Umbilical cord (tissue), 2 donors: ENCODE measurements around the gene CTSE. TPM values are rescaled to one million over a fixed set of nuclear protein-coding genes. Genes with fewer than 3 reads are reported as not detected.
A peak's percentile ranks its signal among the peaks of the same experiment; 100 is the strongest.

Experiments
- DNase-seq: peaks from one replicate; pipeline ENCODE4 v3.0.0-alpha.2; 2015; ENCODE audit warnings: low spot score
- total RNA-seq: library from RNA; depleted of rRNA; stranded (reverse); fragments of >200 nt; gene quantifications from one replicate; pipeline ENCODE4 v1.2.3, GENCODE V29; 2014; ENCODE audit warnings: low replicate concordance; ENCODE audit not compliant: insufficient read depth

Gene CTSE
- total RNA-seq, 1 donor from 2014 or later: 0.48 TPM

GRCh38 chr1:206049919-206050600 lies 26.4 kb upstream of the CTSE start:
- DNase-seq: no peak

GRCh38 chr1:206049293-206049692 lies 25.6 kb upstream of the CTSE start:
- no peak for DNase-seq

- DNase-seq: no peak
These were observed 24.9 kb upstream of the CTSE start for GRCh38 chr1:206048582-206048981.

- DNase-seq: no peak
These were observed 23.6 kb upstream of the CTSE start for GRCh38 chr1:206047271-206047670.

- DNase-seq: peak; percentile 72
These were observed 17.9 kb upstream of the CTSE start for GRCh38 chr1:206041640-206042039.

GRCh38 chr1:206040328-206040727 lies 16.6 kb upstream of the CTSE start:
- no peak for DNase-seq

- DNase-seq: no peak
These were observed 15.6 kb upstream of the CTSE start for GRCh38 chr1:206039046-206039973.

- DNase-seq: peak; percentile 25
These were observed 13.9 kb upstream of the CTSE start for GRCh38 chr1:206037581-206037980.

- DNase-seq: no peak
These were observed 13.2 kb upstream of the CTSE start for GRCh38 chr1:206036663-206037455.

GRCh38 chr1:206035027-206035426 lies 11.3 kb upstream of the CTSE start:
- DNase-seq: no peak

GRCh38 chr1:206032380-206033140 lies 8.9 kb upstream of the CTSE start:
- DNase-seq: no peak

- DNase-seq: peak; percentile 83
These were observed 7.0 kb upstream of the CTSE start for GRCh38 chr1:206030714-206031113.

- no peak for DNase-seq
These were observed 6.5 kb upstream of the CTSE start for GRCh38 chr1:206030191-206030590.

- DNase-seq: peak; percentile 69
These were observed 5.8 kb upstream of the CTSE start for GRCh38 chr1:206029484-206029883.

GRCh38 chr1:206025283-206025820 lies 1.7 kb upstream of the CTSE start:
- no peak for DNase-seq

GRCh38 chr1:206022766-206023165 lies 929 bp downstream of the CTSE start:
- DNase-seq: no peak

GRCh38 chr1:206021626-206022365 lies 1.9 kb downstream of the CTSE start:
- no peak for DNase-seq

- no peak for DNase-seq
These were observed 2.6 kb downstream of the CTSE start for GRCh38 chr1:206021008-206021625.

GRCh38 chr1:206020393-206021007 lies 3.2 kb downstream of the CTSE start:
- DNase-seq: no peak
